Lower leg skin (tissue), 3 donors: ENCODE measurements around the gene MEGF6.

Source experiments
- CTCF ChIP-seq, 3 donors: fragments of 450-650 bp; IDR thresholded peaks; one replicate each; pipeline ENCODE4 v1.5.1; 2016; ENCODE audit warnings: antibody characterized with exemption in 3 of 3, mild to moderate bottlenecking in 3 of 3, moderate library complexity in 2 of 3
- POLR2A ChIP-seq, 2 donors: fragments of 450-650 bp; IDR thresholded peaks; one replicate each; pipeline ENCODE4 v1.6.1; 2016 to 2017; ENCODE audit warnings: antibody characterized with exemption in 2 of 2, mild to moderate bottlenecking in 1 of 2, moderate library complexity in 1 of 2

- no peak for TF ChIP-seq CTCF (IDR thresholded peaks at IDR 0.05)
- TF ChIP-seq POLR2A (IDR thresholded peaks at IDR 0.05): no peak
Measured at GRCh38 chr1:3511306-3511705, 100.0 kb downstream of the MEGF6 start.
